ENCODE measurements around the gene ANKRD13C.
"Not testable (repeated sequence)": the region's sequence is repeated elsewhere in the genome, so short reads cannot be mapped to it uniquely, and the experiment has no call there.

ANKRD13C gene

DNA sequence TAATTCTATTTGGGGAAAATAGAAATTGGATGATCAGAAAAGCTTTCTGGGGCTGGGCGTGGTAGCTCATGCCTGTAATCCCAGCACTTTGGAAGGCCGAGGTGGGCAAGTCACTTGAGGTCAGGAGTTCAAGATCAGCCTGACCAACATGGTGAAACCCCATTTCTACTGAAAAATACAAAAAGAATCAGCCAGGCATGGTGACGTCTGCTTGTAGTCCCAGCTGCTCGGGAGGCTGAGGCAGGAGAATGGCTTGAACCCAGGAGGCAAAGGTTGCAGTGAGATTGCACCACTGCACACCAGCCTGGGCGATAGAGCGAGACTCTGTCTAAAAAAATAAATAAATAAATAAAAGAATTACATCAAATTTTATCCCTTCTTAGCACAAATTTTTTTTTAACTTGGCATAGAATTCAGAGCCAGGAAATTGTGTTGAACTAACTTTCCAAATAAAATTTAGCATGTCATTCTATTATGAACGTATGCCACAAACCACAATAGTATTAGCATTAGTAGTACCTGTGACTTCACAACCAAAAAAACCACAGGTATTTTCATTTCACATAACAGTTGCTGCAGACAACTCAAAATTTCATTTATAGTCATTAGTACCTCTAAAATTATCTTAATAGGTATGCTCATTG is 4.5 kb upstream of the ANKRD13C start:
- DNase-seq: no peak

DNA sequence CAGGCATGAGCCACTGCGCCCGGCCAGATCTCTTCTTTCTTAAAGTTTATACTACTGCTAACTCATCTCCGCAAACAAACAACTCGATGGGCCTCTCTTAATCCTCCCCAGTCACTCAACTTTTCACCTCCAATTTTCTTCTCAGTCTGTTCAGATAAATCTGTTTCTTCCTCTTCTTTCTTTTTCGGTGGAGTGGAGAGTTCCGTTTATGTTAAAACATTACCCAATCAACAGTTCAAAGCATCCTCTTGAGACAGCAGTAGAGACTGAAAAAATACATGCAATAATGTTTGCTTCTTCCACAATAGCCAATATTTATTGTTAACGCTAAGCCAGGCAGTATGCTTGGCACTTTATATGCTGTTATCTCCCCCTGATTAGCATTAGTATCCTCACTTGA is 1.4 kb upstream of the ANKRD13C start:
- no peak for DNase-seq

DNA sequence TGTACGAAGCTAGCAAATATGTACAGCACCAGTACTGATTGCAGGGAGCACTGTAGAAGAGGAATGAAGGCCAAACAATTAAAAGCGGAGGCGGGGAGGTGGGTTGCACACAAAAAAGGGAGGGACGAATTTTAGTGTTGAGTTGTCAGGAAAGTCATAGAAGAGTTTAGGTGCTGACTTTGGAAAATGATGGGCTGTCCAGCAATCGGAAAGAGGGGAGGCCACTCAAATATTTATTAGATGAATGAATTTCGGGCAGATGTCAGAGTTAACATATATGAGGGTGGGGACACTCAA is 537 bp upstream of the ANKRD13C start:
- DNase-seq: no peak

DNA sequence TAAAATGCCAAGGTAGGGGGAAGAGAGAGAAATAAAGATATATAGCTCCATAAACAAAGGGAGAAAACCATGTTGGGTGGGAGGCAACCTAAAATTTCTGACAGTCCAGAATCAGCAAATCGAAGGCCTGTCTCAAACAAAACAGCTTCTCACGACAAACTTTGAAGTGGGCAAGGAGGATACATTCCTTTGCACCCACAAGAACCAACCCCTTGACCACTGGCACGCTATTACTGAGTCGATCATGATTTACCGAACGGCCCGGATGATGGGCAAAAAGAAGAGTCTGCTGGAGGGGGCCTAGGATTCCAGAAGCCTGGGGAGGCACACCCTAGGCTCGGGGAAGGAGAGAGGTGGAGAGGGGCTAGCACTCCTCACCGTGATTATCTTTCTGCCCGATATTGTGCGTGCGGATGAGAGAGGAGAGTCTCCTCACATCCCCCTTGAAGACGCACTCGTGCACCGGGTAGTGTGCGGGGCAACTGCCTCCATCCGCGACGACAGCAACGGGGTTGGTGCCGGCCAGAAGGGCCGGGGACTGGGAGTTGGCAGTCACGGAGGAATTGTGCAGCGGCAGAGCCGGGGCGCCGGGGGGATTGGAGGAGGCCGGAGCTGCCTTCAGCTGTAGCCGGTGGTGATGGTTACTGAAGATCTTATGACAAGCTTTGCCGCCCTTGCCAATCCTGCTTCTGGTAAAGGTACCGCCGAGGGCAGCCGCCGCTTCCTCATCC is 756 bp downstream of the ANKRD13C start:
- no peak for DNase-seq

DNA sequence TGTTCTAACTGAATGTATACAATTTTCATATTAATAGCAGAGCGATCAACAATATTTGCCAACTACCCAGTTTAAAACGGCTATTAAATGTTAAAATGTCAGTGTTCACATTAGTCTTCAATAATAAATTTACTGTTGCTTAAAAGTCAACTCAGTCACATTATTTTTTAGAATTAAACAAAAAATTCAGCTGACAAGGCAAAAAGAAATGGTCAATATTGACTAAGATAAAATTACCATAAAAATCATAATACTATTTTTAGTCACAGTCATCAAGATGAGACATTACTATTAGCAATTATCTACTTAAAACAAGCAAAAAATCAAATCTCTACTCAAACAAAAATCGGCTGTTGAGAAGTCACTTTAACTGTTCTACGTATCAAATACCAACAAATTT is 1.5 kb downstream of the ANKRD13C start:
- no peak for DNase-seq

DNA sequence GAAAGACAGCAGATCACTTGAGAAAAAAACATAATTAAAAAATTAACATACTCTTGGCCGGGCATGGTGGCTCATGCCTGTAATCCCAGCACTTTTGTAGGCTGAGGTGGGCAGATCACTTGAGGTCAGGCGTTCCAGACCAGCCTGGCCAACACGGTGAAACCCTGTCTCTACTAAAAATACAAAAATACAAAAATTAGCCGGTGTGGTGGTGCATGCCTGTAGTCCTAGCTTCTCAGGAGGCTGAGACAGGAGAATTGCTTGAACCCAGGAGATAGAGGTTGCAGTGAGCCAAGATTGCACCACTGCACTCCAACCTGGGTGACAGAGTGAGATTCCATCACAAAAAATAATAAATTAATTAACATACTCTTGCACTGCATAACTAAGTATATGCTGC is 4.7 kb downstream of the ANKRD13C start:
- DNase-seq: not testable (repeated sequence)

DNA sequence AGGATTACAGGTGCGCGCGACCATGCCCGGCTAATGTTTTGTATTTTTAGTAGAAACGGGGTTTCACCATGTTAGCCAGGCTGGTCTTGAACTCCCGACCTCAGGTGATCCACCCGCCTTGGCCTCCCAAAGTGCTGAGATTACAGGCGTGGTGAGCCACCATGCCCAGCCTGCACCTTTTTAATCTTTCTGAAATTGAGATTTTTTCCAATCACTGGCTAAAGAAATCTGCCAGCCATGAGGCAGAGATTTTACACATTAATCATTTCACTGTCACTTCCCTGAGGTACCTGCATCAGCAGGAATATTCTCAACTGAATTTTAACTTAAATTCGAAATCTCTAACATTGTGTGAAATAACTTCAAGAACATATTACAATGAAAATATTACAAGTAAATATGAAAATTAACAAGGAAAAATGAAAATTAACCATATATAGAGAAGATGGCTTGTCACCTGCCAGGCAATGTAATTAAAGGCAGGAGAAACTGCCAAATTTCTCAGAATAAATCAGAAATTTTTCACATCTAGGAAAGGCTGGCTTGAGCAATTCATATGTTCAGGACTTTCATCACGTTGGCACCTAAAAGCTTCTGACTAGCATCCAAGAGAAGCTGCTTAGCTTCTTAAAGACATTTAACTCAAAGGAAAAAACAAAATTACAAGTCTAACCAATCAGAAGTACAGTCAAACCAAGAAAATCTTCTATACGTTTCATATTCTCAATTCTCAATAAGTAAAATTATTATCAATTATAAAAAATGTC is 5.9 kb downstream of the ANKRD13C start:
- no peak for DNase-seq

DNA sequence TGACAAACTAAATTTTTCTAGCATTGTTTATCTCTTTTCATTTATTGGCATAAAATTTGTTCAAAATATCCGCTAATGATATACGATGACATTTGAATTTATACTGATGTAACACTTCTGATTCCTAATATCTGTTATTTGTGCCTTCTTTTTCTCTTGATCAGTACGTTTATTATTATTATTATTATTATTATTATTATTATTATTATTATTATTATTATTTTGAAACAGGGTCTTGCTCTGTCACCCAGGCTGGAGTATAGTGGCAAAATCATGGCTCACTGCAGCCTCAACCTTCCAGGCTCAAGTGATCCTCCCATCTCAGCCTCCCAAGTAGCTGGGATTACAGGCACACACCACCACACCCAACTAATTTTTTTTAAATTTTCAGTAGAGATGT is 14.9 kb downstream of the ANKRD13C start:
- not testable (repeated sequence) for DNase-seq

DNA sequence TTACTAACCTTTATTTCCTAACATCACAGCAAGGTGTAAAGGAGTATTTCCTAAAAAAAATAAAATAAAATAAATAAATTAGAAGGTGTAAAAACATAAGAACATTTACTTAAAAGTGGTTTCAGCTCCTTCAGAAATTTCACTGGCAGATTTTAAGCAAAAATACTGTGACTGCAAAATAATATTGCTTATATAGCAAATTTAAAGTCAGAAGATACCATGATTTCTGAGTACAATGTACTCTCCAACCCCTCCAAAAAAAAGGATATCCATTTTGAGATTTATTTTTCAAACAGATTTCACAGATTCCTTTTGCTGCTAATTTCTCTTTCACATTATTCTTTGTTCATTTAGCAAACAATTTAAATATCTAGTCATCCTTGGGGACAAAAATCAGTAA is 18.5 kb downstream of the ANKRD13C start:
- no peak for DNase-seq

DNA sequence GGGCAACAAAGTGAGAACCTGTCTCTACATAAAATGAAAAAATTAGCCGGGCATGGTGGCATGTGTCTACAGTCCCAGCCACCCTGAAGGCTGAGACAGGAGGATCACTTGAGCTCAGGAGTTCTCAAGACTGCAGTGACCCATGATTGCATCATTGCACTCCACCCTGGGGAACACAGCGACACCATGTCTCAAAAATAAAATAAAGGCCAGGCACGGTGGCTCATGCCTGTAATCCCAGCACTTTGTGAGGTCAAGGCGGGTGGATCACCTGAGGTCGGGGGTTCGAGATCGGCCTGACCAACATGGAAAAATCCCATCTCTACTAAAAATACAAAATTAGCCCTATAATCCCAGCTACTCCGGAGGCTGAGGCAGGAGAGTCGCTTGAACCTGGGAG is 20.1 kb downstream of the ANKRD13C start:
- DNase-seq: no peak

DNA sequence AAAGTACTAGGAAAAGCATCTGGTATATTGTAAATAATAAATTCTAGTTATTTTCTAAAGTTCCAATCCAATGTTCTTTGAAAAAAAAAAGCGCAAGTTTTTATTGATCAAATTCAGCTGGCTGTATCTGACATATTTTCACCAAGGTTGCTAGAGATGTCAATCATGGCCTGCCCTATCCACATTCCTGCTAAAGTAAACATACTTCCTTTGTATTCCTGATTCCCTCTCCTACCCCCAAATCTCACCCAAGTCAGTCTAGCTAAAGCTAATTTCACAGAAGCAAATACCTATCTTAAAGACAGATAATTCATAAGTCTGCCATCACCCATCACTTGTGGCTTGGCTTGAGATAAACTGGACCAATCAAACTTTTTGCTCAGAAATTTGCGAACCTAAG is 21.3 kb downstream of the ANKRD13C start:
- DNase-seq: no peak

DNA sequence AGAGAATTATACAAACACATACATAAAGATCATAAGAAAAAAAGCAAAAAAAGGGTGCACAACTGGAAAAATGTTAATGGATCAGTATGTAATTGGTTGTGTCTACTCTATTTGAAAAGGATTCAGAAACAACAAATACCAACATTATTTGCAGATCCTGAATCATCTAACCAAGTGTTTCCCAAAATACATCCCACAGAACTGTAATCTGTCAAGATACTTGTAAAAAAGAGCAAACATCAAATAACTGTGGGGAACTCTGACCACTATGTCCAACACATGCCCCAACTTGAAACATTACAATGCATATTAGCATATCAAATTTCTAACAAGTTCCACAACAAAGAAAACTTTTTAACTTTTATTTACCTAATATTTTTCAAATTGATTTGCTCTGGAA is 22.6 kb downstream of the ANKRD13C start:
- no peak for DNase-seq

DNA sequence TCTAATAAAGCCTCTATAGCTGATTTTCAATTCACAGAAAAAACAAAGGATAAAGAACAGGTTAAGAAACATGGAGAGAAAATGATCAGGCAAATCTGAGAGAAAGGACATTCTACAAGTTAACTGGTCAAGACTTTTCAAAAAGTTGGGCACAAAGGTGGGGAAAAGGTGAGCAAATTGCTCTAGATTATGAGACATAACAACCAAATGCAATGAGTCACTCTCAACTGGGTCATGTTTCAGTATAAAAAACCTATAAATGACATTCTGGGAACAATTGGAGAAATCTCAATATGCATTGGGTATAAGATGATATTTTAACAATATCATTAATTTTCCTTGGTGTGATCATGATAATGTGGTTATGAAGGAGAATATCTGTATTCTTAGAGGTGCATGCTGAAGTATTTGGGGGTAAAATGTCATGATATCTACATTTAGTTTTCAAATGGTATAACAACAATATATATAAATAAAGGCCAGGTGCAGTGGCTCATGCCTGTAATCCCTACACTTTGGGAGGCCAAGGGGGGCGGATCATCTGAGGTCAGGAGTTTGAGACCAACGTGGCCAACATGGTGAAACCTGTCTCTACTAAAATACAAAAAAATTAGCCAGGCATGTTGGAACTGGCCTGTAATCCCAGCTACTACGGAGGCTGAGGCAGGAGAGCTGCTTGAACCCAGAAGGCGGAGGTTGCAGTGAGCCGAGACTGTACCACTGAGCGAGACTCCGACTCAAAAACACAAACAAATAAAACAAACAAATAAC is 27.0 kb downstream of the ANKRD13C start:
- DNase-seq: no peak

DNA sequence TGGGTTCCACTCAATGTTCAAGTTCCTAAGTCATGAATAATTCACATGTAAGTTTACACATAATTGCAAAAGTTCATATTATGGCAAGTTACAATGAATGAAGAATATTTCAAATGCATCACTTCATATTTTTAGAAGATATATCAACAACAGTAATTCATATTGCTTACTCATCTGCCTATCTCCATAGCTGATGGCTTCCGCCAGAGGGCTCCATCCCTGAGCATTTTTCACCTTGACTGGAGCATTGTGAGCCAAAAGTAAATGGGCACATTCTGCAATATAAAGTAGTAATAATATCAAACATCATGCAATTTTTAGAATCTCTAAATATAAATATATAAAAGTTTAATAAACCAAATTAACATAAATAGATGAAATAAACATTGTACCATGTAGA is 29.8 kb downstream of the ANKRD13C start:
- no peak for DNase-seq

DNA sequence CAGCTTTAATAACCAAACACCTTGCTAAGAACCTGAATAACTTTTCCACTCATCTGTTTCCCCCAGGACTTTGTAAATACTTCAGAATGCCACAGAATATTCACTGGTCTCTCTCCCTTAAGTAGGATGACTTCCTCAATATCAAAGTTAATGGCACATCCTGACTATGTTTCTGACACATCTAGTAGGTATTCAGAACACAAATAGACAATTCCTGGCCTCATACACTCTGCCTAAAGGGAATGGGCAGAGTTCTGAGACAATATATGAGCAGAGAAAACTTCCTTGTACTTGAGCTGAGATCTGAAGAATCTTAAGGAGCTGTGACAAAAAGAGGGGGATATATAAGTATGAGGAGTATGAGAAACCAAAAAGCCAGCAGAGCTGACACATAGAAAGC is 34.8 kb downstream of the ANKRD13C start:
- no peak for DNase-seq

DNA sequence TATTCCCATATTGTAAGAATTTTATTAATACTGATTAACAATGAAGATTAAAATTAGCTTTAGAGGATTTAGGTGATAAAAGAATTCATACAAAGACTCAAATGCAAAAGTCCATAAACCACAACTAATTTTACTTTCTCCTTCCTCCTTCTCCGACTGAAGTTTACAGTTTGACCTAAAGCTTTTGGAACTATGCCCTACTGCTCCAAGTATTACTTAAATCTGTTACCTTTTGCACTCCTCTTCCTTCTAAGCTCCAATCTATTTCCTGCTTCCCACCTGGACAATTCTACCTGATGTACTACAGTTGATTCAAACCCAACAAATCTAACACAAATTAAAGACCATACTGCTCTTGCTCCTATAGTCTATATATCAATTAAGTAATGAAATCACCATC is 36.3 kb downstream of the ANKRD13C start:
- no peak for DNase-seq

DNA sequence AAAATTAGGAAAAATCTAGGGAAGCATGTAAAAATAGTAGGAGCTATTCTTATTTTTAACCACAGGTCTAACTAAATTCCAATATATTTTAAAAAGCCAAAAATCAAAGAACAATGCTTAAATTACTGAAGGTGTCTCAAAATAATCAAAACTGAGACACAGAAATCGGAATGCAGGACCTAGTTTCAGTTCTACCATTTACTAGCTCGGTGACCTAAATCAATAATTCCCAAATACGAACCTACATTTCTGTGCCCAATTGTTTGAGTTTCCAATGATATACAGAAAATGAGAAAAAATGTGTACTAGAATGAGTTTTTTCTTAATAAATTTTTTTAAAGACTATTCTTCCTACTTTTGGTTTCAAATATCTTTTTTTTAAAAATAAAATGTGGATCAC is 37.4 kb downstream of the ANKRD13C start:
- DNase-seq: no peak

DNA sequence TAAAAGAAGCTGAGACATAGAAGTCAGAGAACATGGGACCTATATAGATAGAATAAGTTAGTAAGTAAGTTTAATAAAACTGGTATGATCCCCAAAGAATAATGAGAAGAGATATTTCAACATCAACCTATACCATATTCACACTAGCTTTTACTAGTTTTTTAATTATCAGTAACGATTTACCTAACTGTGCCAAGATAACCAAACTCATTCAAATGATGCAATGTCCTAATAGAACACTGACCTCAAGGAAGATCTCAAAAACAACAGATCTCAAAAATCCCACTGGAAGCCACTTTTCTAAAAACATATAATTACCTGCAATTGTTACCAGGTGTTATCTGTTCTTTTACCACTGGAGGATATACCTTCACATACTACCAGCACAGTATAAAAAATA is 38.7 kb downstream of the ANKRD13C start:
- DNase-seq: no peak

DNA sequence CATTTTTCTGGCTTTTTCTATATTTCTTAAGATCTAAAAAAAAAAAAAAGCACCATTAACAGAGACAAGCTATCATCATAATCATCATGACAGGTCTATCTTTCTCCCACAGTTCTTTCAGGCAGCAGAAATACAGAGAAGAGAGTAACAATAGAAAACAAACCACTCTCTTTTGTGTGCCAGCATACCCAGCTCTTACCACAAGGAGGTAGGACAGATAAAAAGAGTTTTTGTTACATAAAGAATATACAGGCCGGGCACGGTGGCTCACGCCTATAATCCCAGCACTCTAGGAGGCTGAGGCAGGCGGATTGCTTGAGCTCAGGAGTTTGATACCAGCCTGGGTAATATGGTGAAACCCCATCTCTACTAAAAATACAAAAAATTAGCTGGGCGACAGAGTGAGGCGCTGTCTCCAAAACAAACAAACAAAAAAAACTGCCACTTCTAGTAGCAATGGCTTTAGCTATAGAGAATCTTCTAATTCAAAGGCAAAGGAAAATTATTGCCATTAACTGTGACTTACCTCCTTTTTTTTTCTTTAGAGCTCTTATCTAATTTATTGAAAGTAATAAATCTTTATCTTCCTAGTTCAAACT is 39.7 kb downstream of the ANKRD13C start:
- no peak for DNase-seq

DNA sequence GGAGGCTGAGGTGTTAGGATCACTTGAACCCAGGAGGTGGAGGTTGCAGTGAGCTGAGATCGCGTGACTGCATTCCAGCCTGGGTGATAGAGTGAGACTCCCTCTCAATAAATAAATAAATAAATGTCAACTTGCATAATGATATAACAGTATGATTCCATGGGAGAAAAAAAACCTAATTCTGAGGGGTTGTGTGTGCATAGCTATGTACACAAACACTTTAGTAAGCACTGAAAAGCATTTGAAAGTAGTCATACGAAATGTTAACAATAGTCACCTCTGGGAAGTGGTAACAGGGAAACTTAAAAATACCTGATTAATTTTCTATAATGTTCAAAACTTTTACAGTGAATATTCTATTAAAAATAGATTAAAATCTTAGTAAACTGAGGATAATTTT is 43.2 kb downstream of the ANKRD13C start:
- no peak for DNase-seq

DNA sequence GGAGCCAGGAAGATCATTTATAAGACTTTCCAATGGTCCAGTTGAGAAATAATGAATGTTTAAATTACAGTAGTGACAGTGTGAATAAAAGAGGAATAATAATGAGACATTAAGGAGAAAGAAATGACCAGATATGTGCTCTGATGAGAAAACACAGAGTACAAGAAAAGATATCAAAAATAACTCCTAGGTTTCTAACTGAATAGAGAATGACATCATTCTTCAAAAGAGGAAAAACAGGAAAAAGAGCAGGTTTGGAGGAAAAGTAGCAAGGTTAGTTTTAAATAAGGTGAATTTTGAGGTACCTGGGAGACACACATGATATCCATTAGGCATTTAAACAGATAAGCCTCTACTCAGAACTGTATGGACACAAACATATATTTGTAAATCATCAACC is 55.0 kb downstream of the ANKRD13C start:
- no peak for DNase-seq

DNA sequence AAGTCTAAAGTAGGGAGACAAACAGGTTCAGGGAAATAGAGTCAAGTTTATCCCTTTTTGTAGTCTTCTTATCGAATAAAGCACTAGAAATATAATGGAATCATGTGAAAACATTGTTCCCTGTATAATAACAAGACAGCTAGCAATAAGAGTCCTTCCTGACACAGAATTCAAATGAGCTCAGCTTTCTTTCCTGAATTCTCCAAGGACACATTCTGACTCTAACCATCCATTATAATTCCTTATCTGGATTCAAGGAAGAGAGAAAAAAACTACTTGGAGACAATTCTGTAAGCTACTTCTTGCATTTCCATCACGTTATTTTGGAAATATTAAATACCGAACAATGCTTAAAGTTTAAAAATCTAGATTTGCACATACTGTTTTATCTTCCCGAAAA is 58.8 kb downstream of the ANKRD13C start:
- no peak for DNase-seq

DNA sequence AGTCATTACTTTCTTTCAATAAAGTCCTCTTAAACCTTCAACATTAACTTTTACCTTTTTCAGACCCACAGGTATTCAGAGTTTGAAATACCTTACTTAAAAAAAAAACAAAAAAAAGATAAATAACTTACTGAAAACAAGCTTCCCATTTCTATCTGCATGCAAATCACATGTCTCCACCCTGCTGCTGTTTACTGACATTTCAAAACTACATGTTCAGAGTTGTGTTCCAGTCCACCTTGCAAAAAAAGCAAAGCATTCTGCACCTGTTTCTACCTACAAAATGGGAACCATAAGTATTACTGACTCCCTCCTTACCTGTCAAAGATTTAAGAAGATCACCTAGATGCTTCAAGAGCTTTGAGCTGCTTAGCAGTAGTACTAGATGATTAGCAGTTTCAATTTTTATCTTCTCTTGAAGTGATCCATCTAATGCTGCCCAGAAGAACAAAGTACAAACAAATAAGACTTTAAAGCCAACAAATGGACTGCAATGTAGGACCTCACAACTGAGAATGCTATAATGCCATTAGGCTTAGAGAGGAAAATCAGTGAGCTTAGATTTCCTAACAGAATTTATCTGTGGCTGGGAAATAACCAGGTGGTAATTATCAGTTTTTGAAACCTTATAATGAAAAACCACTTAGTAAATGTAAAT is 61.2 kb downstream of the ANKRD13C start:
- no peak for DNase-seq
